Measurements from ENCODE around the gene DUOX1. TPM values are rescaled to one million over a fixed set of nuclear protein-coding genes. Genes with fewer than 3 reads are reported as not detected.
"Not testable (repeated sequence)": the region's sequence is repeated elsewhere in the genome, so short reads cannot be mapped to it uniquely, and the experiment has no call there.

DUOX1 gene
- total RNA-seq (under 1 TPM in 1 of 2 donors, not detected in 1; 0.08 TPM), polyA plus RNA-seq (under 1 TPM; 0.02 to 0.94 TPM)

DNA sequence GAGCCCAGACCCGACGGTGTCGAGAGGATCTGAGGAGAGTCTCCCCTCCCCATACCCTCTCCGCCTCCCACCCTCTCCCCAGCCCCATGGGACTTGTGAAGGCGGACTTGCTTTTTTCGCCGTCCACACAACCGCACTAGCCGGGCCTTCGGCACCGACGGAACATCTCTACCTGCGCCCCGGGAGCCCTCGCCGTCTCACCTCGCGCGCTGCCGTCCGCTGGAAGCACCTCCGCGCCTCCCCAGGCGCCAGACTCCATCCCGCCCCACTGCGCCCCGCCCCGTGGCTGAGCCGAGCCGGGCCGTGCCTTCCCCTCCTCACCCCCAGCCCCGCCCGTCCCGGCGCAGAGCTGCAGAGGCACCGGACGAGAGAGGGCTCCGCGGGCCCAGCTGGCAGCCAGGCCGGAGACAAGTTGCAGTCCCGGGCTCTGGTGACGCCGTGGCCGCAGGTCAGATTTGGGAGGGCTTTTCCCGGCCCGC, at the start of gene DUOX1, which contains the start of gene DUOXA1:
Gene DUOX1, plus strand, starts transcription at position 344 of the 479 bp plus-strand sequence. CDS start 1,973 bp downstream, outside the sequence.
Gene DUOXA1, minus strand, starts transcription at position 229 of the 479 bp plus-strand sequence. CDS start 6,865 bp downstream, outside the sequence.
- no peaks in the 10 kb centered on the region for H3K36me3 ChIP-seq (ENCODE audit: control insufficient read depth in 4 of 4, insufficient read depth in 3 of 4, low read depth in 1 of 4, low read length in 3 of 4)
- H3K9ac ChIP-seq (ENCODE audit: low read depth in 1 of 2, low read length in 2 of 2), result no peak within 1 kb of the TSS
- H3K27ac ChIP-seq (ENCODE audit: low read depth in 1 of 2, low read length in 2 of 2), result no peak within 1 kb of the TSS
- H3K27me3 ChIP-seq (ENCODE audit: control insufficient read depth in 4 of 4, insufficient read depth in 4 of 4, low read length in 3 of 4), result peaks cover 0 to 12% (median 3%) of the 10 kb centered on the region in 4 donors
- TF ChIP-seq, protein P1, sequence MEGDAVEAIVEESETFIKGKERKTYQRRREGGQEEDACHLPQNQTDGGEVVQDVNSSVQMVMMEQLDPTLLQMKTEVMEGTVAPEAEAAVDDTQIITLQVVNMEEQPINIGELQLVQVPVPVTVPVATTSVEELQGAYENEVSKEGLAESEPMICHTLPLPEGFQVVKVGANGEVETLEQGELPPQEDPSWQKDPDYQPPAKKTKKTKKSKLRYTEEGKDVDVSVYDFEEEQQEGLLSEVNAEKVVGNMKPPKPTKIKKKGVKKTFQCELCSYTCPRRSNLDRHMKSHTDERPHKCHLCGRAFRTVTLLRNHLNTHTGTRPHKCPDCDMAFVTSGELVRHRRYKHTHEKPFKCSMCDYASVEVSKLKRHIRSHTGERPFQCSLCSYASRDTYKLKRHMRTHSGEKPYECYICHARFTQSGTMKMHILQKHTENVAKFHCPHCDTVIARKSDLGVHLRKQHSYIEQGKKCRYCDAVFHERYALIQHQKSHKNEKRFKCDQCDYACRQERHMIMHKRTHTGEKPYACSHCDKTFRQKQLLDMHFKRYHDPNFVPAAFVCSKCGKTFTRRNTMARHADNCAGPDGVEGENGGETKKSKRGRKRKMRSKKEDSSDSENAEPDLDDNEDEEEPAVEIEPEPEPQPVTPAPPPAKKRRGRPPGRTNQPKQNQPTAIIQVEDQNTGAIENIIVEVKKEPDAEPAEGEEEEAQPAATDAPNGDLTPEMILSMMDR (IDR thresholded peaks at IDR 0.05; ENCODE audit: low read depth, low read length, missing input control), result no peak
- TF ChIP-seq, protein P2, sequence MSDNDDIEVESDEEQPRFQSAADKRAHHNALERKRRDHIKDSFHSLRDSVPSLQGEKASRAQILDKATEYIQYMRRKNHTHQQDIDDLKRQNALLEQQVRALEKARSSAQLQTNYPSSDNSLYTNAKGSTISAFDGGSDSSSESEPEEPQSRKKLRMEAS (IDR thresholded peaks at IDR 0.05), result no peak
- TF ChIP-seq NR2F2 (IDR thresholded peaks at IDR 0.05) (no peak), RAD21 (IDR thresholded peaks at IDR 0.05) (no peak), TAF1 (conservative IDR thresholded peaks at IDR 0.05) (no peak), JUND (IDR thresholded peaks at IDR 0.05) (no peak), FOXA2 (IDR thresholded peaks at IDR 0.05) (no peak), RXRA (IDR thresholded peaks at IDR 0.05) (no peak), YY1 (IDR thresholded peaks at IDR 0.05) (no peak), HNF4A (conservative IDR thresholded peaks at IDR 0.05) (no peak), GABPA (IDR thresholded peaks at IDR 0.05 in 1 of 2, conservative IDR thresholded peaks at IDR 0.05 in 1 of 2) (no peak), FOXA1 (IDR thresholded peaks at IDR 0.05) (no peak), HNF4G (IDR thresholded peaks at IDR 0.05) (no peak), SP1 (IDR thresholded peaks at IDR 0.05) (no peak), EGR1 (IDR thresholded peaks at IDR 0.05; ENCODE audit: low read depth in 2 of 2) (no peak)
- TF ChIP-seq, protein P3, sequence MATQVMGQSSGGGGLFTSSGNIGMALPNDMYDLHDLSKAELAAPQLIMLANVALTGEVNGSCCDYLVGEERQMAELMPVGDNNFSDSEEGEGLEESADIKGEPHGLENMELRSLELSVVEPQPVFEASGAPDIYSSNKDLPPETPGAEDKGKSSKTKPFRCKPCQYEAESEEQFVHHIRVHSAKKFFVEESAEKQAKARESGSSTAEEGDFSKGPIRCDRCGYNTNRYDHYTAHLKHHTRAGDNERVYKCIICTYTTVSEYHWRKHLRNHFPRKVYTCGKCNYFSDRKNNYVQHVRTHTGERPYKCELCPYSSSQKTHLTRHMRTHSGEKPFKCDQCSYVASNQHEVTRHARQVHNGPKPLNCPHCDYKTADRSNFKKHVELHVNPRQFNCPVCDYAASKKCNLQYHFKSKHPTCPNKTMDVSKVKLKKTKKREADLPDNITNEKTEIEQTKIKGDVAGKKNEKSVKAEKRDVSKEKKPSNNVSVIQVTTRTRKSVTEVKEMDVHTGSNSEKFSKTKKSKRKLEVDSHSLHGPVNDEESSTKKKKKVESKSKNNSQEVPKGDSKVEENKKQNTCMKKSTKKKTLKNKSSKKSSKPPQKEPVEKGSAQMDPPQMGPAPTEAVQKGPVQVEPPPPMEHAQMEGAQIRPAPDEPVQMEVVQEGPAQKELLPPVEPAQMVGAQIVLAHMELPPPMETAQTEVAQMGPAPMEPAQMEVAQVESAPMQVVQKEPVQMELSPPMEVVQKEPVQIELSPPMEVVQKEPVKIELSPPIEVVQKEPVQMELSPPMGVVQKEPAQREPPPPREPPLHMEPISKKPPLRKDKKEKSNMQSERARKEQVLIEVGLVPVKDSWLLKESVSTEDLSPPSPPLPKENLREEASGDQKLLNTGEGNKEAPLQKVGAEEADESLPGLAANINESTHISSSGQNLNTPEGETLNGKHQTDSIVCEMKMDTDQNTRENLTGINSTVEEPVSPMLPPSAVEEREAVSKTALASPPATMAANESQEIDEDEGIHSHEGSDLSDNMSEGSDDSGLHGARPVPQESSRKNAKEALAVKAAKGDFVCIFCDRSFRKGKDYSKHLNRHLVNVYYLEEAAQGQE (IDR thresholded peaks at IDR 0.05), result no peak
- TF ChIP-seq, protein P4, sequence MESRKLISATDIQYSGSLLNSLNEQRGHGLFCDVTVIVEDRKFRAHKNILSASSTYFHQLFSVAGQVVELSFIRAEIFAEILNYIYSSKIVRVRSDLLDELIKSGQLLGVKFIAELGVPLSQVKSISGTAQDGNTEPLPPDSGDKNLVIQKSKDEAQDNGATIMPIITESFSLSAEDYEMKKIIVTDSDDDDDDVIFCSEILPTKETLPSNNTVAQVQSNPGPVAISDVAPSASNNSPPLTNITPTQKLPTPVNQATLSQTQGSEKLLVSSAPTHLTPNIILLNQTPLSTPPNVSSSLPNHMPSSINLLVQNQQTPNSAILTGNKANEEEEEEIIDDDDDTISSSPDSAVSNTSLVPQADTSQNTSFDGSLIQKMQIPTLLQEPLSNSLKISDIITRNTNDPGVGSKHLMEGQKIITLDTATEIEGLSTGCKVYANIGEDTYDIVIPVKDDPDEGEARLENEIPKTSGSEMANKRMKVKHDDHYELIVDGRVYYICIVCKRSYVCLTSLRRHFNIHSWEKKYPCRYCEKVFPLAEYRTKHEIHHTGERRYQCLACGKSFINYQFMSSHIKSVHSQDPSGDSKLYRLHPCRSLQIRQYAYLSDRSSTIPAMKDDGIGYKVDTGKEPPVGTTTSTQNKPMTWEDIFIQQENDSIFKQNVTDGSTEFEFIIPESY (IDR thresholded peaks at IDR 0.05), result no peak
- TF ChIP-seq, protein P5, sequence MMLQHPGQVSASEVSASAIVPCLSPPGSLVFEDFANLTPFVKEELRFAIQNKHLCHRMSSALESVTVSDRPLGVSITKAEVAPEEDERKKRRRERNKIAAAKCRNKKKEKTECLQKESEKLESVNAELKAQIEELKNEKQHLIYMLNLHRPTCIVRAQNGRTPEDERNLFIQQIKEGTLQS (IDR thresholded peaks at IDR 0.05), result no peak
- WGBS, result 15% methylated on average over 46 of the region's 46 CpGs
- peaks cover 0 to 3% (median under 1%) of the 10 kb centered on the region in 4 donors for H3K4me1 ChIP-seq (ENCODE audit: control insufficient read depth in 4 of 4, insufficient read depth in 4 of 4, low read length in 3 of 4)
- H3K9me3 ChIP-seq (ENCODE audit: control insufficient read depth in 4 of 4, low read length in 3 of 4), result no peaks in the 10 kb centered on the region
- DNase-seq (ENCODE audit: low spot score), result no peak
- H3K4me3 ChIP-seq (ENCODE audit: low read depth in 1 of 3, low read length in 3 of 3), result peak within 1 kb of the TSS in 1 of 3 donors; percentile 4

DNA sequence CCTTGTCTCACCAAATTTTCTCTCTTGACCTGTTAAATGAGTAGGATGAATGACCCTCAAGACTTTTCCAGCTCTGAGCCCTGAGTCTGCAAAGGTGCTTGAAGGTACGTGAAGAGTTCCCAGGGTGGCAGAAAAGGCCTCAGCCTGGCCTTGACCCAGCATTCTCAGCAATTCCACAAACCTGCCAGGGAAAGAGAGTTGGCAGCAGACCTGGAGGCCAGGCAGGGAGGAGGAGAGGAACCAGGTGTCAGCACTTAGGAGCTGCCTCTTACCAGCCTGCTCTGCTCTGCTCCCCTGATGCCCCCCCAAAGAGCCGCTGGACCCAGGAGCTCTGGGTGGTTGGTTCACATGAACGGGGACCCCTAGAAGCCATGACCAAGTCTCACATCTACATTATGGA, 49.2 kb upstream of the DUOX1 start:
- not testable (repeated sequence) for H3K36me3 ChIP-seq (ENCODE audit: control insufficient read depth in 4 of 4, insufficient read depth in 3 of 4, low read depth in 1 of 4, low read length in 3 of 4); DNase-seq (ENCODE audit: low spot score); H3K4me3 ChIP-seq (ENCODE audit: low read depth in 1 of 3, low read length in 3 of 3); H3K9me3 ChIP-seq (ENCODE audit: control insufficient read depth in 4 of 4, low read length in 3 of 4); H3K27me3 ChIP-seq (ENCODE audit: control insufficient read depth in 4 of 4, insufficient read depth in 4 of 4, low read length in 3 of 4); H3K4me1 ChIP-seq (ENCODE audit: control insufficient read depth in 4 of 4, insufficient read depth in 4 of 4, low read length in 3 of 4); H3K9ac ChIP-seq (ENCODE audit: low read depth in 1 of 2, low read length in 2 of 2); H3K27ac ChIP-seq (ENCODE audit: low read depth in 1 of 2, low read length in 2 of 2)
- WGBS, result 93% methylated on average over 2 of the region's 3 CpGs

DNA sequence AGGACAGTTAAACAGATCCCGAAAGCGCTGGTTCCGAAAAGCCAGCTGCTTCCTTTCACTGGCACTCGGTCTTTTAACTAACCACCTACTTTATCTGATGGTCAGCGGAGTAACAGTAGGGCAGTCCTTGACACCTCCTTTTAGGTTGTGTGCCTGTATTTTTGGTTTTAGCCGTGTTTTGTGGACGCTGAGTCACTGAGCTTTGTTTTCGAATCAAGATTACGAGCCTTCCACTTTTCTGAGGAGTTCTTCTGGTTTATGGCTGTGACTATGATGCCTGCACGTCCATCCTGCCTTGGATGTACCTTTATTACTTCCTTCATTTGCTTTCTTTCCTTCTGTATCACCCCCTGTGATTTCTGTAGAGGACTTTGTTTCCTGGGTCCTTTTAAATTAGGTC, 47.4 kb upstream of the DUOX1 start:
- not testable (repeated sequence) for H3K36me3 ChIP-seq (ENCODE audit: control insufficient read depth in 4 of 4, insufficient read depth in 3 of 4, low read depth in 1 of 4, low read length in 3 of 4); H3K4me3 ChIP-seq (ENCODE audit: low read depth in 1 of 3, low read length in 3 of 3); H3K9ac ChIP-seq (ENCODE audit: low read depth in 1 of 2, low read length in 2 of 2); H3K9me3 ChIP-seq (ENCODE audit: control insufficient read depth in 4 of 4, low read length in 3 of 4); H3K4me1 ChIP-seq (ENCODE audit: control insufficient read depth in 4 of 4, insufficient read depth in 4 of 4, low read length in 3 of 4); DNase-seq (ENCODE audit: low spot score); H3K27me3 ChIP-seq (ENCODE audit: control insufficient read depth in 4 of 4, insufficient read depth in 4 of 4, low read length in 3 of 4); H3K27ac ChIP-seq (ENCODE audit: low read depth in 1 of 2, low read length in 2 of 2)
- 92% methylated on average over 10 of the region's 10 CpGs for WGBS
